GM12875 (cell line): Measurements from ENCODE around the gene PRKCA.

Source experiments
- H3K4me3 ChIP-seq: one replicate; pipeline ENCODE4 v1.5.1; 2011; ENCODE audit warnings: low read depth, low read length, control low read depth
- TF ChIP-seq, protein P1 (sequence below): IDR thresholded peaks from 2 replicates; pipeline ENCODE4 v1.5.1; 2011; ENCODE audit warnings: low read depth, mild to moderate bottlenecking, control low read depth, inconsistent platforms, low read length, moderate library complexity, borderline replicate concordance; ENCODE audit not compliant: insufficient read depth

Gene PRKCA

GRCh38 chr17:66525338-66525737 is 222.9 kb downstream of the PRKCA start:
- no peak overlapping the region for H3K4me3 ChIP-seq

DNA sequence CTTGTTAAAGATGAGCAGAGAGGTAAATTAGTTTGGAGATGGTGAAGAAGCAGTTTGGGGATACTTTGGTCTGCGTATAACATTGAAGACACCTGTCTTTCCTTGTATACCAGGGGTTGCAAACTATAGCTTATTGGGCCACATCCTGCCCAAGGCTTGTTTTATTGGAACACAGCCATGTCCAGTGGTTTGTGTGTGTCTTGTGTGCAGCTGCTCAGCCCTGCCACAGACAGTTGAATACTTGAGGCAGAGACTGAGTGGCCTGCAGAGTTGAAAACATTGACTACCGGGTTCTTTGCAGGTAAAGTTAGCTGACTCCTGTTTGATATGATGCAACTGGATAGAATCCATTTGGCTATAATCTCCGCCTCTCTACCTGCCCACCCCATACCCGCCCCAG is 224.4 kb downstream of the PRKCA start:
- TF ChIP-seq, protein P1, sequence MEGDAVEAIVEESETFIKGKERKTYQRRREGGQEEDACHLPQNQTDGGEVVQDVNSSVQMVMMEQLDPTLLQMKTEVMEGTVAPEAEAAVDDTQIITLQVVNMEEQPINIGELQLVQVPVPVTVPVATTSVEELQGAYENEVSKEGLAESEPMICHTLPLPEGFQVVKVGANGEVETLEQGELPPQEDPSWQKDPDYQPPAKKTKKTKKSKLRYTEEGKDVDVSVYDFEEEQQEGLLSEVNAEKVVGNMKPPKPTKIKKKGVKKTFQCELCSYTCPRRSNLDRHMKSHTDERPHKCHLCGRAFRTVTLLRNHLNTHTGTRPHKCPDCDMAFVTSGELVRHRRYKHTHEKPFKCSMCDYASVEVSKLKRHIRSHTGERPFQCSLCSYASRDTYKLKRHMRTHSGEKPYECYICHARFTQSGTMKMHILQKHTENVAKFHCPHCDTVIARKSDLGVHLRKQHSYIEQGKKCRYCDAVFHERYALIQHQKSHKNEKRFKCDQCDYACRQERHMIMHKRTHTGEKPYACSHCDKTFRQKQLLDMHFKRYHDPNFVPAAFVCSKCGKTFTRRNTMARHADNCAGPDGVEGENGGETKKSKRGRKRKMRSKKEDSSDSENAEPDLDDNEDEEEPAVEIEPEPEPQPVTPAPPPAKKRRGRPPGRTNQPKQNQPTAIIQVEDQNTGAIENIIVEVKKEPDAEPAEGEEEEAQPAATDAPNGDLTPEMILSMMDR, result no peak

More at GRCh38 chr17:66525338-66525737, 222.9 kb downstream of the PRKCA start:
- TF ChIP-seq, protein P1, result no peak

GRCh38 chr17:66527335-66527734 is 224.9 kb downstream of the PRKCA start:
- H3K4me3 ChIP-seq, result no peak overlapping the region
- TF ChIP-seq, protein P1, result no peak

More for the DNA sequence above, 224.4 kb downstream of the PRKCA start:
- H3K4me3 ChIP-seq, result no peak overlapping the region

DNA sequence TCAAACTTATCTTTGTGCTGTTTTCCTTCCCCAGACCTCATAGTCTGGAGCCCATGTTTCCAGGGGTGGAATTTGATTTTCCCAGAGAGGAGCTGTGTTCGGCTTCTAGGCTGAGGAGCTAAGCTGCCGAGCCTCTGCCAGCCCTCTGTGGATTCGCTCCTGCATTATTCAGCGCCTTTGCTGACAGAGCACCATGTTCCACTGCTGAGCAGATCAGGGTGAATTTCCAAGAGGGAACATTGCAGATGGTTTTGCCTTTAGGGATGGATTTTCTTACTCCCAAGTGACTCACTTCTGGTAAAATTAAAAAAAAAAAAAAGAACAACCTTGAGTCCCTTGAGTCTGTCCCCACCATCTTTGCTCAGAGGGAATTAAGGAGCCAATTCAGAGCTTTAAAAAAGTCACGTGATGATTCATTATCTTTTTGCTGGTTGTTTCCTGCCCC is 229.5 kb downstream of the PRKCA start:
- TF ChIP-seq, protein P1, result no peak
- no peak overlapping the region for H3K4me3 ChIP-seq

DNA sequence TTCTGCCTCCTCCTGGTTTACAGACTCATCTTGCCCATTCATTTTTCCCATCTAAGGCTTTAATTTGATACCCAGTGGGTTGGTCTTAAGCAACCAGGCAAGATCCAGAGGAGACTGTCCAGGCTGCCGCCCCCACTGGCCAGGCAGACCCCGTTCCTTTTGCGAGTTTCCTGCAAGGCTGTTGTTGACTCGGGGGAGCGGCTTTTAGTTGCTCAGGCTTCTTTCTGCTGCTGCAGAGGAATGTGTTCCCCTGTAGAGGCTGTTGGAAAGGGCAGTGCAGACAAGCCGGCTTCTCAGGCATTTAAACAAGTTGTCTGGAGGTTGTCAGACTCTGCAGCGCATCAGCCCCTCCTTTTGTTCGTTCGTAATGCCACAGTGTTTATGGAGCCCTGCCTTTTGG is 231.2 kb downstream of the PRKCA start:
- TF ChIP-seq, protein P1, result no peak
- no peak overlapping the region for H3K4me3 ChIP-seq

- TF ChIP-seq, protein P1, result no peak
- H3K4me3 ChIP-seq, result no peak overlapping the region
Measured at GRCh38 chr17:66533986-66534385, 231.6 kb downstream of the PRKCA start.

DNA sequence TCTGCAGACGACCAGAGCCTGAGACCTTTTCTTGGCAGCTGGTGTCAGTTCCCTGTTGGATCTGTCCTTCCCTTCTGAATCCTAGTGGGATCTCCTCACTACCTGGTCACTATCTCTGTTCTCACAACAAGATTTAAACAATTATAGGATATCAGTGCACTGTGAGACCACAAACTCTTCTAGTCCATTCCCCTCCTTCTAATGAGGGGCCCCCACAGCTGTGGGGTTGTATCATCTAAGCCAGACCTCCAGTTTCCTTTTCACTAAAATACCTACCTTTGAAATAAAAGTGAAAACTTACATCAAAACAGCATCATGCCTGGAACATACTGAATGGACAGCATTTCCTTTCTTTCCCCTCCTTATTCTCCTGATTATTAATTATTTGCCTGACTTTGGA is 233.2 kb downstream of the PRKCA start:
- TF ChIP-seq, protein P1, result no peak

More for the DNA sequence above, 233.2 kb downstream of the PRKCA start:
- H3K4me3 ChIP-seq, result no peak overlapping the region
